AG04449 (cell line): ENCODE results near the gene MAP3K4.

Experiments used
- CTCF ChIA-PET: fragments of 350-600 bp; formaldehyde crosslinking; extraction: SDS; loops from one replicate; lab custom pipeline; 2021; ENCODE audit warnings: antibody characterized with exemption; lab: Yijun Ruan, JAX
- POLR2A ChIA-PET: fragments of 400-600, 350-600 bp; formaldehyde crosslinking; extraction: SDS; loops from one replicate; lab custom pipeline; 2020; ENCODE audit warnings: antibody characterized with exemption, inconsistent platforms; lab: Yijun Ruan, JAX
- DNase-seq: peaks from one replicate; pipeline ENCODE4 v3.0.0-alpha.2; 2010; ENCODE audit warnings: low read depth, low spot score
- H3K4me3 ChIP-seq: 2 replicates; pipeline ENCODE4 v1.5.1; 2011; ENCODE audit warnings: low read depth, mild to moderate bottlenecking, control low read depth, low read length
- TF ChIP-seq, protein P1 (sequence below): IDR thresholded peaks from one replicate; pipeline ENCODE4 v1.5.1; 2011; ENCODE audit warnings: mild to moderate bottlenecking, moderate library complexity, low read length, control low read depth, inconsistent platforms; ENCODE audit not compliant: insufficient read depth; ENCODE audit errors: missing control alignments

The MAP3K4 gene

DNA sequence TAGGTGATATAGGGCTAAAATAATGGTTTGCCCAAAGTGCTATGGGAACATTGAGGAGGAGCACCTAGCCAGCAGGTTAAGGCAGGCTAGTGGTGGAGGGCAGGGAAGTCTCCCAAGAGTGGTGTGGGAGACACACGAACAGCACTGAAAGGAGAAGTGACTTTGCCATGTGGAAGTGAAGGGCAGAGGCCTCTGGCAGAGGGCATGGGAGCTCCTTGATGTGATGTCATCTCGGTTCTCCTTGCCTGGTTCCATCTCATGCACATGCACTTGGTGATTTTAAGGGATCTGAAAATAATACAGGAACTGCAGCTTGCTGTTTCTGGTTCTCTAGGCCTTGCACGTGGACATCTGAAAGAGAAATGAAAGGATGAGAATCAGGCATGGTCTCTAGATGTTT lies 4.7 kb upstream of the MAP3K4 start:
- TF ChIP-seq, protein P1, sequence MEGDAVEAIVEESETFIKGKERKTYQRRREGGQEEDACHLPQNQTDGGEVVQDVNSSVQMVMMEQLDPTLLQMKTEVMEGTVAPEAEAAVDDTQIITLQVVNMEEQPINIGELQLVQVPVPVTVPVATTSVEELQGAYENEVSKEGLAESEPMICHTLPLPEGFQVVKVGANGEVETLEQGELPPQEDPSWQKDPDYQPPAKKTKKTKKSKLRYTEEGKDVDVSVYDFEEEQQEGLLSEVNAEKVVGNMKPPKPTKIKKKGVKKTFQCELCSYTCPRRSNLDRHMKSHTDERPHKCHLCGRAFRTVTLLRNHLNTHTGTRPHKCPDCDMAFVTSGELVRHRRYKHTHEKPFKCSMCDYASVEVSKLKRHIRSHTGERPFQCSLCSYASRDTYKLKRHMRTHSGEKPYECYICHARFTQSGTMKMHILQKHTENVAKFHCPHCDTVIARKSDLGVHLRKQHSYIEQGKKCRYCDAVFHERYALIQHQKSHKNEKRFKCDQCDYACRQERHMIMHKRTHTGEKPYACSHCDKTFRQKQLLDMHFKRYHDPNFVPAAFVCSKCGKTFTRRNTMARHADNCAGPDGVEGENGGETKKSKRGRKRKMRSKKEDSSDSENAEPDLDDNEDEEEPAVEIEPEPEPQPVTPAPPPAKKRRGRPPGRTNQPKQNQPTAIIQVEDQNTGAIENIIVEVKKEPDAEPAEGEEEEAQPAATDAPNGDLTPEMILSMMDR = no peak
- H3K4me3 ChIP-seq = no peak overlapping the region
- POLR2A ChIA-PET = no interaction called here
- DNase-seq = no peak
- CTCF ChIA-PET = no interaction called here

DNA sequence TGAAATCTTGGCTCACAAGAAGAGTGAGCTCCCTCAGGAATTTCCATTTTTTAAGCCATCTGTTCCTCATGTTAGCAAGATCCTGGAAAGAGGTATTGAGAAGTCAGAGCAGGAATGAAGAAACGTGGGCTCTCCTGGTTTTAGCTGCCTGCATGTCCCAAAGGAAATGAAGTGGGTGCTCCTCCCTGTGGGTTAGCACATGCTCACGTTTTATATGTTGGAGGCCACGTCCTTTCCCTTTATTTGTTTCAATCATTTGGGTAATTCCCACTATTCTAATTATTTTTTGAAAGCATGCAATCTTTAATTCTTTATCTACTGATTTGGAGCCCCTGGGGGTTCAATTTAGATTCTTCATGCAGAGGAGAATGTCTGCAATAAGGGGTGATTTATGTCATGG lies 4.3 kb upstream of the MAP3K4 start:
- ChIA-PET CTCF (interaction anchor here (0.5 to 0.6 kb wide), 2 partner anchors 19 to 264 kb away, joined by 3 read pairs; no protein-coding TSS in a partner anchor), POLR2A (no interaction called here)
- TF ChIP-seq, protein P1 = no peak
- no peak overlapping the region for H3K4me3 ChIP-seq
- DNase-seq = no peak

DNA sequence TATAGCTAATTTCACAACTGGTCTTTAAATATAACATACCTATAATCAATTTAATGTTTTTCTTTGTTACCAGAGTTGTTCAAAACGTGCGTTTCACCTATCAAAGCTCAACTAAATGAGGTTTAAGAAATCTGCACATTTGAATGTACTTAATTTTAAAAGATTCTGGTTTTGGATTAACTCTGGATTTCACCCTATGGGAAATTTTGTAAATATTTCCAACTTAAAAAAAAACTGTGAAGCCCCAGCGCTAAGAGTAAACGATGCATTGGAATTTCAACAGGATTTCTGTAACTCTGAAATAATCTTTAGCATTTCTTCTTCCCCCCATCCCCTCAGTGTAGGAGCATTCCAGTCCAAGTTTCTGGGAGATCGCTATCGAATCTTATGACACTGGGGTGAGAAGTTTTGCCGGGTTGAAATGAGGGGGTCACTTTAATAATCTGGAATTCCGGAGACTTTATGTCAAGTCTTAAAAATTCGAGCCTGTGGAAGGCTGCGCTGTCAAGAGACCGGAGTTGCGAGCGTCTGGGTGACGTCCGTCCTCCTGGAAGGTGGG lies 643 bp upstream of the MAP3K4 start:
- ChIA-PET CTCF (interaction anchor here (0.7 to 6.0 kb wide), 9 partner anchors 11 to 472 kb away, joined by 3 to 86 read pairs (median 7); no protein-coding TSS in a partner anchor), POLR2A (interaction anchor here (0.7 to 1.1 kb wide), 2 partner anchors 38 to 224 kb away, joined by 3 read pairs; no protein-coding TSS in a partner anchor)
- TF ChIP-seq, protein P1 = no peak
- peak overlapping the region; percentile 82 for H3K4me3 ChIP-seq
- no peak for DNase-seq

DNA sequence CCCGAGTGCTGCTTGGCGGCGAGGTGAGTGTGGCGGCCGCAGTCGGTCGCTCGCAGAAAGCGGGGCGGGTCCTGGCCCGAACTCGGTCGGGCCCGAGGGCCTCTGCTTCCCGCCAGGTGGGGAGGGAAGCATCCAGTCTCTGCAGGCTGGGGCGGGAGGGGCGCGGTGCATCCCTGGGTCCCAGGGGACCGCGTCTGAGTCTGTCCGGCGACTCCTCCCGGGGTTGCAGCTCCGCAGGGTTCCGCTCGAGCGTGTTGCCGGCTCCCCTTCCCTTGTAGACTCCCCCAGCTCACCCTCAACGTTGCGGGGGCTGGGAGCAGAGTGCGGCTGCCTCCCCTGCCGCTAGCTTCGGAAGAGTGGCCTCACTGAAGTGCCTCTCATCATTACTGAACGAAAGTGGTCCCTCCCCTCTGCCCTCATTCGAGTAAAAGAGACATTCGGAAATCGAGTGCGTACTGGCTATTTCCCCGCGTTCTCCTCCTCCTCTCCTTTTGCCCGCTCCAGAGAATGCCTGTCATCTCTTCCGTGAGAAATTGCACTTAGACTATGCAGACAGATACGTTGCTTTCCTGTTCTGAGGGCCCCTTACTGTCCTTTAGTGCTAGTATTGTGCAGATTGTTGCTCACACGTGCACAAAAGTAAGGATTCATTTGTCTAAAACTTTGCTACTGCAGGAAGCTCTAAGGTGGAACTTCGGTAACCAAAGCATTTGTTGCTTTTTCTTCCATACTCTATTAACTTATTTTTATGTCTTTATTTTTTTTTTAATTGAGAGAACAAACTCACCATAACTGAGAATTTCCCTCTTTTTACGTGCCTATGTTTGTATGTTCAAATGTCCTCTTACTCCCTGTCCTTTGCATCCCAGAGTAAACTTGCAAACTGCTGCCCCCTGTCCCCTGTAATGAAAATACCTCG lies 751 bp downstream of the MAP3K4 start:
- CTCF ChIA-PET = interaction anchor here (0.6 to 6.0 kb wide), 26 partner anchors 9 to 291 kb away, joined by 3 to 86 read pairs (median 4); no protein-coding TSS in a partner anchor
- POLR2A ChIA-PET = interaction anchor here (0.9 to 1.3 kb wide), 4 partner anchors 10 to 223 kb away, joined by 3 read pairs; no protein-coding TSS in a partner anchor
- DNase-seq = no peak
- TF ChIP-seq, protein P1 = peak; percentile 72
- H3K4me3 ChIP-seq = peak overlapping the region; percentile 82

DNA sequence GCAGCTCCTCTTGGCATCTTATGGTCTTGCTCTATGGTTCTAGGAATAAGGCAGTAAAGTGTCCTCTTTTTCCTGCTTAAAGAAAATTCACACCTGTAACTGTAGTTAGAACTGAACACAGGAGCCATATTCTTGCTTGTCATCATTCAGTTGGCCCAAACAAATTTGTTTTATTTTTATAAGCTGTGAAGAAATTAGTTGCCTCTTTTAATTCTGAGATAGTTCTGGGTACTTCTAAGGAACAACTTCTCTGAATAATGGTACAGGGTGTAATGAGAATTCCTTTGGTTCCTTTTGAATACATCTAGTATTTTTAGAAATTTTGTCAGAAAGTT lies 1.4 kb downstream of the MAP3K4 start:
- no peak for DNase-seq
- TF ChIP-seq, protein P1 = no peak
- ChIA-PET CTCF (interaction anchor here (1.0 to 6.0 kb wide), 21 partner anchors 9 to 260 kb away, joined by 3 to 86 read pairs (median 4); no protein-coding TSS in a partner anchor), POLR2A (interaction anchor here (0.9 to 1.3 kb wide), 3 partner anchors 9 to 45 kb away, joined by 3 read pairs; no protein-coding TSS in a partner anchor)
- H3K4me3 ChIP-seq = peak overlapping the region; percentile 82
